Activated CD4-positive, alpha-beta T cell treated with anti-CD3 and anti-CD28 coated beads, Interleukin-2, amount 10 ng/mL, durations not matched to agents 7 days and 5 days (primary cell): ENCODE results near the gene RXFP1. TPM values are rescaled to one million over a fixed set of nuclear protein-coding genes. Genes with fewer than 3 reads are reported as not detected.

Experiments
- CTCF ChIA-PET: fragments of 350-600 bp; sonication (Branson Sonifier 250); formaldehyde crosslinking; loops from one replicate; lab custom pipeline; 2021; ENCODE audit warnings: antibody characterized with exemption; lab: Charles Lee
- POLR2A ChIA-PET: fragments of 350-600 bp; sonication (Branson Sonifier 250); formaldehyde crosslinking; loops from one replicate; lab custom pipeline; 2021; ENCODE audit warnings: antibody characterized with exemption; lab: Charles Lee
- DNase-seq: peaks from one replicate; pipeline ENCODE4 v3.0.0-alpha.2; 2020
- H3K27ac Mint-ChIP-seq: one replicate; pipeline ENCODE4 v1.8.0; 2021; ENCODE audit warnings: mild to moderate bottlenecking, moderate library complexity, mixed read lengths
- H3K27me3 Mint-ChIP-seq: one replicate; pipeline ENCODE4 v1.8.0; 2021; ENCODE audit warnings: mixed read lengths
- H3K36me3 Mint-ChIP-seq: one replicate; pipeline ENCODE4 v1.8.0; 2021; ENCODE audit warnings: low read depth, mixed read lengths
- H3K4me1 Mint-ChIP-seq: one replicate; pipeline ENCODE4 v1.8.0; 2021; ENCODE audit warnings: mixed read lengths
- H3K4me3 Mint-ChIP-seq: one replicate; pipeline ENCODE4 v1.8.0; 2021; ENCODE audit warnings: mild to moderate bottlenecking, moderate library complexity, mixed read lengths
- H3K9me3 Mint-ChIP-seq: one replicate; pipeline ENCODE4 v1.8.0; 2021; ENCODE audit warnings: mixed read lengths
- total RNA-seq, 2 experiments: library from RNA; stranded (reverse); gene quantifications; one replicate each; pipeline ENCODE4 v1.2.3, GENCODE V29; 2021

The RXFP1 gene
- total RNA-seq, 2 experiments from 2014 or later, result not detected

DNA sequence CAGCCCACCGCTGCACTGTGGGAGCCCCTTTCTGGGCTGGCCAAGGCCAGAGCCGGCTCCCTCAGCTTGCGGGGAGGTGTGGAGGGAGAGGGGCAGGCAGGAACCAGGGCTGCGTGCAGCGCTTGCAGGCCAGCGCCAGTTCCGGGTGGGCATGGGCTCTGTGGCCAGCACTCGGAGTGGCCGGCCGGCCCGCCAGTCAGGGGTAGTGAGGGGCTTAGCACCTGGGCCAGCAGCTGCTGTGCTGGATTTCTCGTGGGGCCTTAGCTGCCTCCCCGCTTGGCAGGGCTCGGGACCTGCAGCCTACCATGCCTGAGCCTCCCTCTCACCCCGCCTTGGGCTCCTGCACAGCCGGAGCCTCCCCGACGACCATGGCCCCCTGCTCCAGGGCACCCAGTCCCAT lies 45.2 kb downstream of the RXFP1 start:
- DNase-seq, result no peak
- no peaks in the 10 kb centered on the region for H3K36me3 Mint-ChIP-seq
- ChIA-PET POLR2A (no interaction called here), CTCF (interaction anchor here (1.4 kb wide), 1 partner anchor 9 kb away, joined by 3 read pairs; no protein-coding TSS in a partner anchor)
- H3K27me3 Mint-ChIP-seq, result no peaks in the 10 kb centered on the region
- H3K4me3 Mint-ChIP-seq, result no peak overlapping the region
- H3K4me1 Mint-ChIP-seq, result no peaks in the 10 kb centered on the region
- no peak overlapping the region for H3K27ac Mint-ChIP-seq
- H3K9me3 Mint-ChIP-seq, result no peaks in the 10 kb centered on the region

DNA sequence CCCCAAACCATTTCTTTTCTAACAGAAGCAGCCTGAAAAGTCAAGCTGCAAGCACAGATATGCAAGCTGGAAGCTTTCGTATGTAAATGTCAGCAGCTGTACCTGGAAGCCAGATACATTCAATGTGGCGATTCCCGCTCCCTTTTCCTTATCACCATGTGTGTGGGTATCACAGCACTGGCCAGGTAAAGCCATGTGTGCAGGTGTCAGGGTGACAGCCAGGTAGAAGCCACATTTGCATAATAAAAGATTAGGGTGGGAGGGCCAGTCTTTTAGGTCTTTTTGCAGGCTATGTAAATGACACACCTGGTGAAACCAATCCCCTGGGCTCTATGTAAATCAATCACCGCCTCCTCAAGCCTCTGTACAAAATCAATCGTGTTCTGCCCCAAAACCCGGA lies 50.1 kb downstream of the RXFP1 start:
- Mint-ChIP-seq H3K9me3 (no peaks in the 10 kb centered on the region), H3K27me3 (no peaks in the 10 kb centered on the region), H3K4me3 (no peak overlapping the region), H3K27ac (no peak overlapping the region), H3K4me1 (no peaks in the 10 kb centered on the region), H3K36me3 (no peaks in the 10 kb centered on the region)
- POLR2A ChIA-PET, result no interaction called here
- DNase-seq, result no peak
- CTCF ChIA-PET, result no interaction called here

DNA sequence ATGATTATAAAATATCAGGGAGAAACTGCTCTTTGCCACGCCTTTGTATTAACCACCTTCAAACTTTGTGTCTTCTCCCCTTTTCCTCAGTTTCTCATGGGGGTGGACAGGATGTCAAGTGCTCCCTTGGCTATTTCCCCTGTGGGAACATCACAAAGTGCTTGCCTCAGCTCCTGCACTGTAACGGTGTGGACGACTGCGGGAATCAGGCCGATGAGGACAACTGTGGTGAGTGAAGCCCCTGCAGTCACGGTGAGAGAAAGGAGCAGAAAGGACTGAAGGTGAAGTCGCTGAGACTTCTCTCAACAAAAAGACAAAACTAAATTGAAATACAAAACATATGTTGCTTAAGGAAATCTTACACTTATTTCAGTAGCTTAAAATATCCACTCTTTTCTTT lies 50.9 kb downstream of the RXFP1 start:
- Mint-ChIP-seq H3K4me3 (no peak overlapping the region), H3K9me3 (no peaks in the 10 kb centered on the region), H3K36me3 (no peaks in the 10 kb centered on the region), H3K27me3 (no peaks in the 10 kb centered on the region), H3K27ac (no peak overlapping the region), H3K4me1 (no peaks in the 10 kb centered on the region)
- ChIA-PET CTCF (no interaction called here), POLR2A (no interaction called here)
- no peak for DNase-seq

DNA sequence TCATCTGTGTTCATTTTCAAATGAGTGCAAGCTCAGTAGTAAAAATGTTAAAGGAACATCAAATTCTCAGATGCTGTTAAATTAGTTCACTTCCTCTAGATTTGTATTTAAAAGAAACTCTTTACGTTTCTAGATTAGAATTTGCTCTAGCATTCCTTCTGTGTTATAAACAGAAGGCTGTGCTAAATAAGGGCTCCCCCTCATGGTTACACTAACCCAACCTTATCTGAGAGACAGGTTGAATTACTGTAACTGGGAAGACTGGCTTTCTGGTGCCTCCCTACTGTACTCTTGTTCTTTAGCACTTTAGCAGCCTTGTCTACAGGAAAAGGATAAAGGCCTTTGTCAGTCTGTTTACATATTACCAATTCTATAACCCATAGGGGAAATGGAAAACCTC lies 56.8 kb downstream of the RXFP1 start:
- H3K4me3 Mint-ChIP-seq, result no peak overlapping the region
- H3K27me3 Mint-ChIP-seq, result no peaks in the 10 kb centered on the region
- no peaks in the 10 kb centered on the region for H3K9me3 Mint-ChIP-seq
- POLR2A ChIA-PET, result no interaction called here
- CTCF ChIA-PET, result no interaction called here
- no peaks in the 10 kb centered on the region for H3K4me1 Mint-ChIP-seq
- DNase-seq, result no peak
- H3K27ac Mint-ChIP-seq, result no peak overlapping the region
- no peaks in the 10 kb centered on the region for H3K36me3 Mint-ChIP-seq

DNA sequence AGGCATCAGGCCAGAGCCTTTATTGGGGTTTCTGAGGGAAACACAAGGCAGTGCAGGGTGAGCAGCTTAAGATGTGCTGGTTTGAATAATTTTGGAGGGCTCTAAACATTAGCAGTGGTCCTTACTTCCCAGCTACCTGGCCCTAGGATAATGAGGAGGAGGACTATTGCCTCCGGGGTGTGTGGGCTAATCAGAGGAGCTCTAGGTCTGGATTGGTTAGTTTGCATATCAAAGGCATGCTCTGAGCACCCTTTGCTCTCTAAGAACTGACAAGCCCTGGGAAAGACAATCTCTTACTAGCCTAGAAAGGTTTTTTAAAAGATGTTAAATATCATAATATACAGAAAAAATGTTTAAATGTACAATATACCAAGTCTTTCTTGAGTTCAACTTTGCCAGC lies 58.4 kb downstream of the RXFP1 start:
- H3K36me3 Mint-ChIP-seq, result no peaks in the 10 kb centered on the region
- no peak for DNase-seq
- H3K9me3 Mint-ChIP-seq, result no peaks in the 10 kb centered on the region

DNA sequence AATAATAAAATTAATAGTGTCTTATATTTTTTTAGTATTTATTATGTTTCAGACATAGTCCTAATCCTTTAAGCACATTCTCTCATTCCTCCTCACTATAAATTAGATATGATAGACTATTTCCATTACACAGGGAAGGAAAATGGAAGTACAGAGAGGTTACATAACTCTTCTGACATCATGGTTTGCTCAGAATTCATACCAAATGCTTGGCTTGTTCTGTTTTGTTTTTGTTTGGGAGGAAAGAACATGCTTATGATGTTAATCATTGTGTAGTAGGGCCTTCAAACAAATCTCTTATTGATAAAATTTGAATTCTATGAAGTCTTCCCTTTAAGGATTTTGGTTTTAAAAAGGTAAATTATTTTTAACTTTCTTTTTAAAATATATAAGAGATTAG lies 59.5 kb downstream of the RXFP1 start:
- no peaks in the 10 kb centered on the region for H3K27me3 Mint-ChIP-seq
- ChIA-PET CTCF (no interaction called here), POLR2A (no interaction called here)
- DNase-seq, result no peak
- no peaks in the 10 kb centered on the region for H3K36me3 Mint-ChIP-seq
- H3K4me1 Mint-ChIP-seq, result no peaks in the 10 kb centered on the region
- no peak overlapping the region for H3K4me3 Mint-ChIP-seq
- H3K9me3 Mint-ChIP-seq, result no peaks in the 10 kb centered on the region
- H3K27ac Mint-ChIP-seq, result no peak overlapping the region

More for the DNA sequence above, 58.4 kb downstream of the RXFP1 start:
- H3K27me3 Mint-ChIP-seq, result no peaks in the 10 kb centered on the region
- no peak overlapping the region for H3K27ac Mint-ChIP-seq
- H3K4me1 Mint-ChIP-seq, result no peaks in the 10 kb centered on the region
- POLR2A ChIA-PET, result no interaction called here
- H3K4me3 Mint-ChIP-seq, result no peak overlapping the region
- CTCF ChIA-PET, result interaction anchor here (1.5 kb wide), 1 partner anchor 10 kb away, joined by 5 read pairs; no protein-coding TSS in a partner anchor

DNA sequence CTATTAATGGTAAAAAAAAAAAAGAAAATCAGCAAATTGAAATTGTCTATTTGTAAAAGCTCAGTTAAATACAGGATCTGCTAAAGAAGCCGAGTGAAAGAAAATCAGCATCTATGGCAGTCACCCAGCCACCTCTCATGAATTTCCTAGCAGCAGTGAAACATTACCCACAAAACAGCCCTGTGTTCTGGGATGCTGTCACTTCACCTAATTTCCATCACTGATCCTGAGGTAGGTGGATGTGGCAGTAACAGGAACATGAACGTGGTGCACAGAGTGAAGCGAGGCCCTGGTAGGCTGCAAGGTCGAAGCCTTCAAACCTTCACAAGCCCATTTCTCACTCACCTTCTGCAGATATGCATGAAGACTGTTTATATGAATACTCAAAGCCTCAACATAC lies 65.2 kb downstream of the RXFP1 start:
- H3K36me3 Mint-ChIP-seq, result no peaks in the 10 kb centered on the region
- DNase-seq, result no peak
- ChIA-PET POLR2A (no interaction called here), CTCF (no interaction called here)
- H3K4me1 Mint-ChIP-seq, result no peaks in the 10 kb centered on the region
- H3K27me3 Mint-ChIP-seq, result peaks cover 6% of the 10 kb centered on the region
- no peaks in the 10 kb centered on the region for H3K9me3 Mint-ChIP-seq
- no peak overlapping the region for H3K27ac Mint-ChIP-seq
- no peak overlapping the region for H3K4me3 Mint-ChIP-seq

DNA sequence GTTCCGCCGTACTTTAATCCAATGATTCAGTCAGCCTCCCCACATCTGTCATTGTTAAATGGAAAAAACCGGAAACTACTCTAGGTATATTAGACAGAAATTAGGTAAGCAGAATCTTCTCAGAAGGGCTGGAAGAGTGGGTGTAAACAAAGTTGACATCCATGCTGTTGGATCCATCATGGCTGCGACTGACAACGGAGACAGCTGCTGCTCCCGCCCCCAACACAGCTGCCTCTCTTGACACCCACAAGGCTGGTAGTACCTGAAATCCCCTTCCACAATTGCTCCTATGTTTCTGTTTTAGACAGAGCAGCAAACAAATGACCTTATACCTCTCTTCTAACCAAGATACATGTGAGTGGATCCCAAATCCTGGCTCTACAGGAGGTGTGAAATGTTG lies 66.6 kb downstream of the RXFP1 start:
- no peak overlapping the region for H3K4me3 Mint-ChIP-seq
- H3K27ac Mint-ChIP-seq, result no peak overlapping the region
- no peaks in the 10 kb centered on the region for H3K9me3 Mint-ChIP-seq
- no peak for DNase-seq
- H3K4me1 Mint-ChIP-seq, result no peaks in the 10 kb centered on the region
- POLR2A ChIA-PET, result no interaction called here
- H3K27me3 Mint-ChIP-seq, result peaks cover 7% of the 10 kb centered on the region
- CTCF ChIA-PET, result no interaction called here
- no peaks in the 10 kb centered on the region for H3K36me3 Mint-ChIP-seq

DNA sequence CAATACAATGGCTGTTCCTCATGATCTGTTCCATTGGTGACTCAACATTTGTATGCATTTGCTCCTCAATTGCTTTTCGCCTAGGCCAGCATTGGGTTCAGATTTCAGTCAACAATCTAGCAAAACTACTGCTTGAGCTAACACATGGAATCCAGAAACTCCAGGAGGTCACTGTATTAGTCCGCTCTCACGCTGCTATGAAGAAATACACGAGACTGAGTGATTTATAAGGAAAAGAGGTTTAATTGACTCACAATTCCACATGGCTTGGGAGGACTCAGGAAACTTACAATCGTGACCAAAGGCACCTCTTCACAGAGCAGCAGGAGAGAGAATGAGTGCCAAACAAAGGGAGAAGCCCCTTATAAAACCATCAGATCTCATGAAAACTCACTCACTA lies 67.1 kb downstream of the RXFP1 start:
- H3K27ac Mint-ChIP-seq, result no peak overlapping the region
- no peaks in the 10 kb centered on the region for H3K4me1 Mint-ChIP-seq
- peaks cover 7% of the 10 kb centered on the region for H3K27me3 Mint-ChIP-seq
- no peak overlapping the region for H3K4me3 Mint-ChIP-seq
- POLR2A ChIA-PET, result no interaction called here
- no peaks in the 10 kb centered on the region for H3K36me3 Mint-ChIP-seq
- CTCF ChIA-PET, result no interaction called here
- DNase-seq, result no peak
- H3K9me3 Mint-ChIP-seq, result no peaks in the 10 kb centered on the region

DNA sequence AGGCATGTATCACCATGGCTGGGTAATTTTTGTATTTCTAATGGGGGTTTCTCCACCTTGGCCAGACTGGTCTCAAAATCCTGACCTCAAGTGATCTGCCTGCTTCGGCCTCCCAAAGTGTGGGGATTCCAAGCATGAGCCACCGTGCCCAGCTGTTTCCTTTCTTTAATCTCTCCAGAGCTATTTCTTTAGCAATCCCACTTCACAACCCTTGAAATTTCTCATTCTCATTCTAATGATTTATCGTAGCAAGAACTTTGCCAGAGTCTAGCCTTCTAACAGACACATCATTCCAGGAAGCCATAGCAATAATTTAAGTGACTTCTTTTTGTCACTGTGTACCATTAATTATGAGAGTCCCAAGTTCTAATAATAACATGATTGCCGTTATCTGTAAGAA lies 68.6 kb downstream of the RXFP1 start:
- CTCF ChIA-PET, result interaction anchor here (1.4 kb wide), 1 partner anchor 10 kb away, joined by 5 read pairs; no protein-coding TSS in a partner anchor

DNA sequence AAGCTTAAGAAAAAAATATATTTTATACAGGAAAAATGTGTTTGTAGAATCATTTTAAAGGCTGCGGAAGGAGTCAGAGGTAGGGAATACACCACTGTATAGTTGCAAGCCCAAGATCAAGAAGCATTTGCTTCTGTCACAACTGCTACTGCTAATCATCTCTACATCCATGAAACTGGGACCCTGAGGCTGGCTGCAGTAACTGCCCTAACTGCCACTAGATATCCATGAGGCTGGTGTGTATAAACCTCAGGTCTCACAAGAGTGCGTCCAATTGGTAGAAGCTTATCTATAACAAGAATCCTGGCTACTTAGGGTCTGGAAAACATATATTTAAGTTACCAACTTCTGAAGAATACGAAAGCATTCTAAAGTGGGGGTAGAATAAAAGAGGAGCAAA lies 69.1 kb downstream of the RXFP1 start:
- ChIA-PET CTCF (no interaction called here), POLR2A (no interaction called here)
- H3K9me3 Mint-ChIP-seq, result no peaks in the 10 kb centered on the region
- no peak overlapping the region for H3K27ac Mint-ChIP-seq
- no peak overlapping the region for H3K4me3 Mint-ChIP-seq
- H3K27me3 Mint-ChIP-seq, result peaks cover 11% of the 10 kb centered on the region
- no peaks in the 10 kb centered on the region for H3K36me3 Mint-ChIP-seq
- H3K4me1 Mint-ChIP-seq, result no peaks in the 10 kb centered on the region
- DNase-seq, result no peak

More for the DNA sequence above, 68.6 kb downstream of the RXFP1 start:
- Mint-ChIP-seq H3K27me3 (peaks cover 11% of the 10 kb centered on the region), H3K4me3 (no peak overlapping the region), H3K9me3 (no peaks in the 10 kb centered on the region), H3K27ac (no peak overlapping the region), H3K4me1 (no peaks in the 10 kb centered on the region), H3K36me3 (no peaks in the 10 kb centered on the region)
- POLR2A ChIA-PET, result no interaction called here
- DNase-seq, result no peak

DNA sequence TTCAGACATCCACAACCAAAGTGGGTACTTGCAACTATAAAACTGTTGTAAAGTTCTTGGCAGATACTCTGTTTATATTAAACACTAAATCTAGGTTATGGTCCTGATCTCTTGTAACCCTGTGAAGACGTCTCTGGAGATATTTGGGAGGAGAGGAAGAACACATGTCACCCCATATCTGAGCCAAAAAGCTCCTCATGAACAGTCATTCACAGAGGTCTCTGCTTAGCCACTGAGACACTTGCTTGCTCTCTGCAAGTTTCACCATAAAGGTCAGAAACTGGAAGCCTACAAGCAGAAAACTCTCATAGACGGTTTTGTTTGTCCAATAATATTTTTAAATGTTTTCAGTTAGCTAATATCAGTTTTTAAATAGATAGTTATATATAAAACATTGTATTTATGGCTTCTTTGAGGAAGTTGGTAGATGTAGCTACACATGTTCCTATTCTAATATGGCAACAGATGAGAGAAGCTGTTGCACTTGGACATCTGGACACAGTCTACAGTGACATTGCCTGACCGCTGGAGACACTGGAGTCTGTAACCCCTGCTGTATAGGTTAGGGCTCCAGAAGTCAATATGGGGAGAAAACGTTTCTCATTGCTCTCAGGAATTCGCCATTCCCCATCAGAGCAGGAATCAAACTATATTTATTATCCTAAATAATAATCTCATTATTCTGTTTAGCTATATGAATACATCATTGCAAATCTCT lies 76.4 kb downstream of the RXFP1 start:
- ChIA-PET POLR2A (no interaction called here), CTCF (interaction anchor here (0.8 kb wide), 1 partner anchor 60 kb away, joined by 3 read pairs; no protein-coding TSS in a partner anchor)
- Mint-ChIP-seq H3K9me3 (no peaks in the 10 kb centered on the region), H3K27ac (no peak overlapping the region), H3K4me3 (no peak overlapping the region), H3K4me1 (no peaks in the 10 kb centered on the region), H3K36me3 (no peaks in the 10 kb centered on the region), H3K27me3 (peaks cover 21% of the 10 kb centered on the region)
- DNase-seq, result no peak

DNA sequence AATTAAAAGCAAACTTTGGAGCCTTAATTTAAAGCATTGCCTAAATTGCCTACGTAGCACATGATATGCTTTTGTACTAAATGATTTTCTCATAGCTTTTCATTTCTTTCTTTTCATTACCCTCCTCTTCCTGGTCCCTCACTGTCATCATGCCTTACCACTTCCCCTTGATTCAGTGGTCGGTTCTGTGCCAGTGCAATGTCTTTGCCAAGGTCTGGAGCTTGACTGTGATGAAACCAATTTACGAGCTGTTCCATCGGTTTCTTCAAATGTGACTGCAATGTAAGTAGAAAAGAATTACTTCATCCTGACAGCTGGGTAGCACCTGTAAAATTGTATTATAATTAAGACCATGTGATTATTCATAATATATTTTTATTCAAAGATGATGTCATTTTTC lies 77.5 kb downstream of the RXFP1 start:
- Mint-ChIP-seq H3K4me1 (no peaks in the 10 kb centered on the region), H3K27me3 (peaks cover 20% of the 10 kb centered on the region), H3K9me3 (no peaks in the 10 kb centered on the region), H3K36me3 (no peaks in the 10 kb centered on the region), H3K27ac (no peak overlapping the region), H3K4me3 (no peak overlapping the region)
- ChIA-PET POLR2A (no interaction called here), CTCF (no interaction called here)
- DNase-seq, result no peak
